Activated T-helper 2 cell treated with anti-CD3 and anti-CD28 coated beads, Interferon-gamma antibody, Interleukin-2, Interleukin-4, amounts not matched to agents 10 μg/mL and 5 μg/mL and 100 μg/mL, durations not matched to agents 14 hours and 24 hours and 36 hours (primary cell): ENCODE data around the gene SEZ6L. TPM values are rescaled to one million over a fixed set of nuclear protein-coding genes. Genes with fewer than 3 reads are reported as not detected.
"Not testable (repeated sequence)": the region's sequence is repeated elsewhere in the genome, so short reads cannot be mapped to it uniquely, and the experiment has no call there.

ENCODE experiments used
- DNase-seq: peaks from one replicate; pipeline ENCODE4 v3.0.0; 2021; ENCODE audit warnings: low spot score
- H3K27ac Mint-ChIP-seq: one replicate; pipeline ENCODE4 v1.8.0; 2021; ENCODE audit warnings: mixed read lengths
- H3K27me3 Mint-ChIP-seq: one replicate; pipeline ENCODE4 v1.8.0; 2021; ENCODE audit warnings: low read depth, mixed read lengths
- H3K36me3 Mint-ChIP-seq: one replicate; pipeline ENCODE4 v1.8.0; 2021; ENCODE audit warnings: low read depth, mixed read lengths
- H3K4me1 Mint-ChIP-seq: one replicate; pipeline ENCODE4 v1.8.0; 2021; ENCODE audit warnings: low read depth, mixed read lengths
- H3K4me3 Mint-ChIP-seq: one replicate; pipeline ENCODE4 v1.8.0; 2021; ENCODE audit warnings: low read depth, mild to moderate bottlenecking, moderate library complexity, mixed read lengths
- H3K9me3 Mint-ChIP-seq: one replicate; pipeline ENCODE4 v1.8.0; 2021; ENCODE audit warnings: mixed read lengths
- intact Hi-C: fragments of 100-400 bp; cut with micrococcal nuclease; formaldehyde crosslinking; loops from one replicate; pipeline ENCODE4 v1.15.1; 2023
- total RNA-seq: library from RNA; stranded (reverse); gene quantifications from 2 replicates; pipeline ENCODE4 v1.2.3, GENCODE V29; 2022

SEZ6L gene
- total RNA-seq, 1 donor from 2014 or later: not detected

GRCh38 chr22:26398741-26399153, 229.5 kb downstream of the SEZ6L start:
- peak; percentile 14 for DNase-seq
- intact Hi-C loops: loop anchor here (1.0 kb wide), 2 partner anchors 30 to 63 kb away; no protein-coding TSS in a partner anchor
- no peaks in the 10 kb centered on the region for H3K9me3 Mint-ChIP-seq
- peaks cover 2% of the 10 kb centered on the region for H3K4me1 Mint-ChIP-seq
- H3K27ac Mint-ChIP-seq: no peak overlapping the region
- H3K4me3 Mint-ChIP-seq: no peak overlapping the region
- peaks cover under 1% of the 10 kb centered on the region for H3K27me3 Mint-ChIP-seq
- H3K36me3 Mint-ChIP-seq: no peaks in the 10 kb centered on the region

GRCh38 chr22:26399289-26399688, 230.0 kb downstream of the SEZ6L start:
- intact Hi-C loops: no loop called here
- H3K27me3 Mint-ChIP-seq: no peaks in the 10 kb centered on the region
- H3K36me3 Mint-ChIP-seq: no peaks in the 10 kb centered on the region
- H3K27ac Mint-ChIP-seq: no peak overlapping the region
- H3K4me3 Mint-ChIP-seq: no peak overlapping the region
- no peaks in the 10 kb centered on the region for H3K9me3 Mint-ChIP-seq
- H3K4me1 Mint-ChIP-seq: peaks cover 5% of the 10 kb centered on the region
- no peak for DNase-seq

GRCh38 chr22:26401726-26402125, 232.5 kb downstream of the SEZ6L start:
- Mint-ChIP-seq H3K36me3 (no peaks in the 10 kb centered on the region), H3K27ac (no peak overlapping the region), H3K27me3 (no peaks in the 10 kb centered on the region), H3K9me3 (no peaks in the 10 kb centered on the region), H3K4me1 (peaks cover 12% of the 10 kb centered on the region), H3K4me3 (no peak overlapping the region)
- intact Hi-C loops: no loop called here
- no peak for DNase-seq

- Mint-ChIP-seq H3K4me3 (no peak overlapping the region), H3K9me3 (no peaks in the 10 kb centered on the region), H3K36me3 (no peaks in the 10 kb centered on the region), H3K4me1 (peaks cover 12% of the 10 kb centered on the region), H3K27ac (no peak overlapping the region), H3K27me3 (peaks cover 5% of the 10 kb centered on the region)
- intact Hi-C loops: no loop called here
- DNase-seq: no peak
Measured at GRCh38 chr22:26404851-26405421, 235.7 kb downstream of the SEZ6L start.

- Mint-ChIP-seq H3K36me3 (no peaks in the 10 kb centered on the region), H3K27me3 (peaks cover 6% of the 10 kb centered on the region), H3K4me3 (no peak overlapping the region), H3K9me3 (no peaks in the 10 kb centered on the region), H3K27ac (no peak overlapping the region), H3K4me1 (peaks cover 12% of the 10 kb centered on the region)
- intact Hi-C loops: no loop called here
- no peak for DNase-seq
Measured at GRCh38 chr22:26406118-26406517, 236.9 kb downstream of the SEZ6L start.

GRCh38 chr22:26408562-26409220, 239.4 kb downstream of the SEZ6L start:
- H3K4me1 Mint-ChIP-seq, H3K27me3 Mint-ChIP-seq, H3K9me3 Mint-ChIP-seq, DNase-seq, intact Hi-C loops, H3K27ac Mint-ChIP-seq, H3K36me3 Mint-ChIP-seq, H3K4me3 Mint-ChIP-seq: not testable (repeated sequence)

- Mint-ChIP-seq H3K27ac (no peak overlapping the region), H3K4me1 (peaks cover 1% of the 10 kb centered on the region), H3K36me3 (no peaks in the 10 kb centered on the region), H3K27me3 (peaks cover 12% of the 10 kb centered on the region), H3K4me3 (no peak overlapping the region), H3K9me3 (no peaks in the 10 kb centered on the region)
- DNase-seq: no peak
- intact Hi-C loops: no loop called here
Measured at GRCh38 chr22:26409719-26410335, 240.6 kb downstream of the SEZ6L start.

- DNase-seq: no peak
- Mint-ChIP-seq H3K27me3 (peaks cover 12% of the 10 kb centered on the region), H3K4me3 (no peak overlapping the region), H3K27ac (no peak overlapping the region), H3K9me3 (no peaks in the 10 kb centered on the region), H3K36me3 (no peaks in the 10 kb centered on the region), H3K4me1 (no peaks in the 10 kb centered on the region)
- intact Hi-C loops: no loop called here
Measured at GRCh38 chr22:26410386-26410785, 241.1 kb downstream of the SEZ6L start.

GRCh38 chr22:26414347-26414746, 245.1 kb downstream of the SEZ6L start:
- Mint-ChIP-seq H3K4me3 (no peak overlapping the region), H3K27me3 (peaks cover 29% of the 10 kb centered on the region), H3K27ac (no peak overlapping the region), H3K4me1 (peaks cover 5% of the 10 kb centered on the region), H3K9me3 (no peaks in the 10 kb centered on the region), H3K36me3 (no peaks in the 10 kb centered on the region)
- no peak for DNase-seq
- intact Hi-C loops: no loop called here

- H3K36me3 Mint-ChIP-seq: no peaks in the 10 kb centered on the region
Measured at GRCh38 chr22:26416256-26416655, 247.0 kb downstream of the SEZ6L start.

GRCh38 chr22:26416670-26417276, 247.5 kb downstream of the SEZ6L start:
- intact Hi-C loops: no loop called here
- Mint-ChIP-seq H3K9me3 (no peaks in the 10 kb centered on the region), H3K27me3 (peaks cover 29% of the 10 kb centered on the region), H3K4me3 (no peak overlapping the region), H3K4me1 (peaks cover 5% of the 10 kb centered on the region), H3K27ac (no peak overlapping the region), H3K36me3 (no peaks in the 10 kb centered on the region)
- DNase-seq: no peak

More at GRCh38 chr22:26416256-26416655, 247.0 kb downstream of the SEZ6L start:
- no peak overlapping the region for H3K4me3 Mint-ChIP-seq
- H3K27me3 Mint-ChIP-seq: peaks cover 26% of the 10 kb centered on the region
- intact Hi-C loops: no loop called here
- peaks cover 5% of the 10 kb centered on the region for H3K4me1 Mint-ChIP-seq
- no peaks in the 10 kb centered on the region for H3K9me3 Mint-ChIP-seq
- no peak overlapping the region for H3K27ac Mint-ChIP-seq
- DNase-seq: no peak

GRCh38 chr22:26417406-26417805, 248.1 kb downstream of the SEZ6L start:
- intact Hi-C loops: no loop called here
- H3K27ac Mint-ChIP-seq: no peak overlapping the region

GRCh38 chr22:26418620-26419019, 249.4 kb downstream of the SEZ6L start:
- Mint-ChIP-seq H3K27ac (no peak overlapping the region), H3K4me1 (peaks cover 5% of the 10 kb centered on the region), H3K27me3 (peaks cover 27% of the 10 kb centered on the region), H3K36me3 (no peaks in the 10 kb centered on the region), H3K9me3 (peaks cover 12% of the 10 kb centered on the region), H3K4me3 (no peak overlapping the region)
- no peak for DNase-seq
- intact Hi-C loops: no loop called here

More at GRCh38 chr22:26417406-26417805, 248.1 kb downstream of the SEZ6L start:
- H3K4me3 Mint-ChIP-seq: no peak overlapping the region
- H3K27me3 Mint-ChIP-seq: peaks cover 30% of the 10 kb centered on the region
- H3K36me3 Mint-ChIP-seq: no peaks in the 10 kb centered on the region
- H3K9me3 Mint-ChIP-seq: no peaks in the 10 kb centered on the region
- peaks cover 5% of the 10 kb centered on the region for H3K4me1 Mint-ChIP-seq
- no peak for DNase-seq
